Measurements from ENCODE around the gene IL10.
A peak's percentile ranks its signal among the peaks of the same experiment; 100 is the strongest.
"Not testable (repeated sequence)": the region's sequence is repeated elsewhere in the genome, so short reads cannot be mapped to it uniquely, and the experiment has no call there.

The IL10 gene

DNA sequence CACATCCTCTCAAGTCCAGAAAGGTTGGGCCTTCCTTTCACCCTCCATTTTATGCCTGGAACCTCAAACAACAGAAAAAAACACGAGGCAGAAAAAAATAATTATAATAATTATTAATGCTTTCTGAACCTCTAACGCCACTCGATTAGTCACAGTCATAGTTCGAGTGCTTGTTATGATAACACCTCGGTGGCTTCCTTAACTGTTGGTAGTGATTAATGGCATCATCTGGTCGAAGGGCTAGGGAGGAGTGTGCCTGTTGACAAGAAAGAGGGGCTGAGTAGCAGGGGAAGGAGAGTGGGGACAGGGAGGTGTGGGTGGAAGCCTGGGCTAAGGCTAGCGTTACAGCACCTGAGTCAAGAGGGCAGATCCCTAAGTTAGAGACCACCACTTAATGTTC lies 21.3 kb upstream of the IL10 start:
- DNase-seq (ENCODE audit: low read depth): no peak

- no peak for DNase-seq (ENCODE audit: low read depth)
Measured at GRCh38 chr1:206792939-206793607, 20.8 kb upstream of the IL10 start.

GRCh38 chr1:206790502-206791250 lies 18.4 kb upstream of the IL10 start:
- no peak for DNase-seq (ENCODE audit: low read depth)

DNA sequence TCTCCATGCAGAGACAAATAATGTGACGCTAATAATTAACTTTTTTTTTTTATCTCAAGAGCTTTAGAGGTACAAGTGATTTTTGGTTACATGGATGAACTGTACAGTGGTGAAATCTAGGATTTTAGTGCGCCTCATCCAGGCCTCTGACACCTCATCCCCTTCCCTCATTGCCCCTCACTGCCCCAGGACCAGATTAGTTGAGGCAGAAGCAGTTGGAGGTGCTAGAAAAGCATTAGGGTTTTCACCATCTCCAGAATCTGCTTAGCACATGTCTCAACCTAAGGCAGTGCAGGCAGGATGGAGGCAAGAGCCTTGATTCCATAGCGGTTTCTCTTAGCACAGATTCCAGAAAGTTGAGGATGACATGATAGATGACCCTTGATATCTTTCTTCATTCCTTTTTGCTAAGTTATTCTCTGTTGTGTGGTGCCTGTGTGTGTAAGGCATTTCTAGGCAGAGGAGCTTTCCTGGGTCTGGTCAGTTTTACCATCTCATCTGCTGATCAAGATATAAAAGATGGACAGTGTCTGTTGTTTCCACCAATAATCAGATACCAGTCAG lies 16.3 kb upstream of the IL10 start:
- no peak for DNase-seq (ENCODE audit: low read depth)

DNA sequence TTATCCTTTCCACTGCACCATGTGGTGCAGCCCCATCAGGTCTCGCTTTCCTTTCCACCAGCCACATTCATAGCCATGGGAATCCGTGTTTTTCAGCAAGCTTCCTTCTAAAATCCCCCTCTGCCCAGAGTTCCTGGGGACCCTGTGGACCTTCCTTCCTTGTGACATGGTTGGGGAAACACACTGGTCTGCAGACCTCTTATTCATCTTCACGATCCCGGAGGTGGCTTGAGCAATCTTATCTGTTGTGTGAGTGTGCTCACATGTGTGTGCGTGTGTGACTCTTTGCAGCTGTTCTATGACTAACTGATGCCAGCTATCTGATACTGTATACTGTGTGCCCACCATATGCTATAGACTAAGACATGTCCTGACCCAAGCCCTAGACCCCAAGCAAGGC lies 15.6 kb upstream of the IL10 start:
- no peak for DNase-seq (ENCODE audit: low read depth)

- no peak for DNase-seq (ENCODE audit: low read depth)
Measured at GRCh38 chr1:206786212-206786886, 14.1 kb upstream of the IL10 start.

DNA sequence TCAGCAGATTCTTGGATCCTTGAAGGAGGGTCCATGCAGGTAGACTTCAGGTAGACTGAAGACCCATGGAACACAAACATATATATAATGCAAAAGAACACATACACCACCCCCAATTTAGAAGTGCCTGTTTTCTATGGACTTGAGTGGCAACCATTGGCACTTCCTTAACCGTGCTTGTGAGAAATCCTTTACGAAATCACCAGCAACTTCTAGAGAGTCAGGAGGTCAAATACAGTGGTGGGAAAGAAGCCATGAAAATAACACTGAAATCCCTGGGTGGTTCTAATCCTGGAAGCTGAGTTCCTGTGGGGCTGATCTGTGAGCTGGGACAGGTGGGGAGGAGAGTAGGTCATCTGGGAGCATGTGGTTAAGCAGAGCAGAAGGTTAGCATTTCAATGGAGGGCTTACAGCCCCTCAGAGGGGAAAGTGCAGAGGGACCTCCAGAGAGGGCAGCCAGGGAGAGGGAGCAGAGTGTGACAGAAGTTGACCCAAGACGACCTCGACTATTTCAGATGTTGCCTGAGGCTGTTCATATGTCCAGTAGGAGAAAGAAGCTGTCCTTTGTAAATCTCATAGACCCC lies 13.0 kb upstream of the IL10 start:
- no peak for DNase-seq (ENCODE audit: low read depth)

DNA sequence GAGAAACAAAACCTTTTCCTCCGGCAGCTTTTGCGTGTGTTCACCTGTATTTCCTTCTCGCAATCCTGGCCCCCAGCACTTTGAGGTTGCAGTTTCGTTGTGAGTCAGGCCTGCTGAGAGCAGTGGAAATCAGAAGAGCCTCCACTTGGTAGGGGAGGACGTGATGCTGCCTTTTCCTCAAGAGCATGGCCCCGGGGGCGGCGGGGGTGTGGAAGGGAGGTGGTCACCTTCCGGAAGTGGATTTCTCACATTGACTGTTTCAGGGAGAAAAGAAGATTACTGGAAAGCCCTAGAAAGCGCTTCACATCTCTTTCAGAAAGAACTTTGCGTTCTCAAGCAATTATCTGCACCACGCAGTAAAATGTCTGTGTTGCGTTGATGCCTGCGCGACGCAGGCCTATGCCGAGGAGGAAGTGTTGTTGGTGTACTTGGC lies 12.2 kb upstream of the IL10 start:
- no peak for DNase-seq (ENCODE audit: low read depth)

- no peak for DNase-seq (ENCODE audit: low read depth)
Measured at GRCh38 chr1:206783506-206783905, 11.2 kb upstream of the IL10 start.

DNA sequence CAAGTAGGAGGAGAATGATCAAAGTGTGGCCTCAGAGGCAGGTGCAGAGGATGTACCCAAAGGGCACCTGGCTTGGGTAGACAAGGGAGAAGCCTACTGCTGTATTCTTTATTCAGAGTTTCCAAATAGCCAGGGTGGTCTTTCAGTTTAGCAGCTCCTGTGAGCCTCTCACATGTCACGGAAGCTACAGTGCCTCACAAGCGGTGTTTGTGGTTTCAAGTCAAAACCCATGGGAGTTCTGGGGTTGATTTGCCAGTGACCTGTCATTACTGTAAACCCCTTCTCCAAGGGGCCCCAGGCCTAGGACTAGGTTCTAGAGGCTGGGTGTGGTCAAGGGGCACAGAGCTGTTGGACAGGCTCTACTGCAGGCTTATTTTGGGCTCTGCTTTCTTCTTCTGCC lies 10.2 kb upstream of the IL10 start:
- no peak for DNase-seq (ENCODE audit: low read depth)

DNA sequence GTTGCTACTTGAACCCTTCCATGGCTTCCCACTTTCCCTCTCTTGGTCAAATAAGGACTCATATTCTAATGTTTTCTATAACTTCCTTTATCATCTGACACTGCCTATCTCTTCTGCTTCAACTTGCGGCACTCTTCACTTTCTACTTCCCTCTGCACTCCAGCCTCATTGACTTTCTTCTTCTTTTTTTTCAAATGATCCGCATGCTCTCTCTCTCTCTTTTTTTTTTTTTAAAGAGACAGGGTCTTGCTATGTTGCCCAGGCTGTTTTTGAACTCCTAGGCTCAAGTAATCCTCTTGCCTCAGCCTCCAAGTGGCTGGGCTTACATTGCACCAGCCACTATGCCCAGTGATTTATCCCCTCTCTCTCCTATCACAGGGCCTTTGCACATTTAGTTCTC lies 7.3 kb upstream of the IL10 start:
- DNase-seq (ENCODE audit: low read depth): no peak

GRCh38 chr1:206778911-206779310 lies 6.6 kb upstream of the IL10 start:
- DNase-seq (ENCODE audit: low read depth): not testable (repeated sequence)

- no peak for DNase-seq (ENCODE audit: low read depth)
Measured at GRCh38 chr1:206778031-206778430, 5.7 kb upstream of the IL10 start.

- DNase-seq (ENCODE audit: low read depth): no peak
Measured at GRCh38 chr1:206776229-206776628, 3.9 kb upstream of the IL10 start.

- no peak for DNase-seq (ENCODE audit: low read depth)
Measured at GRCh38 chr1:206774093-206774492, 1.8 kb upstream of the IL10 start.

DNA sequence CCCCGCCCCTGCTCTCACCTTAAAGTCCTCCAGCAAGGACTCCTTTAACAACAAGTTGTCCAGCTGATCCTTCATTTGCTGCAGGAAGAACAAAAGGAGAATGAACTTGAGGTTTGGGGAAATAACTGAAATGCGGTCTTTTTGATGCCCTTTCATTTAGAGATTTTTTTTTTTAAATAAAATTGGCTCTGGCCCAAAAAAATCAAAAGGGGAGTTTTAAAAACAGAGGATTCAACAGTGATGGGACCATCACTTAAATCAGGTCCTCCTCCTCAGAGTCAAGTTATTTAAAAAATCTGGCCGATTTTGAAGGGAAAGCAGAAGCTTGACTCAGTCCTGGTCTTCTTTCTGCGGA lies 979 bp downstream of the IL10 start:
- DNase-seq (ENCODE audit: low read depth): no peak

DNA sequence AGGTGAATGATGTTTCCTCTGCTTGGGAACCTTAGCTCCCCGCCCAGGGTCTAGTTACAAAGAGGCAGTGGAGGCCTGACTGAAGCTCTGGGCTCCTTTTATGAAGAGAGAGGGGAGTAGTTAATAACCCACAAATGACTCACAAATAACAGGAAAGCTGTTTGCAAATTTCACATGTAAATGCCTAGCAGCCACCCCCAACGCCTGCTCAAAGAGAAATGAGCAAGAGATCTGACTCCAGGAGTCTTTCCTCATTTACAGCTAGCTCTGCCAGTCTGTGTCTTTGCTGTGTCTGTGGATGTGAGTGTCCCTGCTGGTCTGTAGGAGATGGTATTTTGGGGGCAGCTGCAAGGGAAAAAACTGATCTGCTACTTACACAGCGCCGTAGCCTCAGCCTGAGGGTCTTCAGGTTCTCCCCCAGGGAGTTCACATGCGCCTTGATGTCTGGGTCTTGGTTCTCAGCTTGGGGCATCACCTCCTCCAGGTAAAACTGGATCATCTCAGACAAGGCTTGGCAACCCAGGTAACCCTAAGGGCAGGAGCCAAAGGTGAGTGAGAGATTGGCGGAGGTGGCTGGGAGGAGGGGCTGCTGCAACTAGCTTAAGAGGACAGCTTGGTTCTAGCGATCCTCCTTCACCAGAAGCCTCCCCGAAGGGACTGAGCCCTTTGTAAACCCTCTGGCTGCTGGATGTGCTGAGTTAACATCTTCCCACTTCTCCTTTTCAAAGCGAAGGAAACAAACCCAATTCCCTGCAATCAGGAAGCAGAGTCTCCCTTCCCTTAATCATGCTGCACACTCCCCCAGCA lies 1.6 kb downstream of the IL10 start, which contains the start of gene IL19:
TSS of gene IL19 (plus strand) at position 243 of the 807 bp plus-strand sequence. CDS start 65,890 bp downstream, outside the sequence.
- peak; percentile 21 for DNase-seq (ENCODE audit: low read depth)

DNA sequence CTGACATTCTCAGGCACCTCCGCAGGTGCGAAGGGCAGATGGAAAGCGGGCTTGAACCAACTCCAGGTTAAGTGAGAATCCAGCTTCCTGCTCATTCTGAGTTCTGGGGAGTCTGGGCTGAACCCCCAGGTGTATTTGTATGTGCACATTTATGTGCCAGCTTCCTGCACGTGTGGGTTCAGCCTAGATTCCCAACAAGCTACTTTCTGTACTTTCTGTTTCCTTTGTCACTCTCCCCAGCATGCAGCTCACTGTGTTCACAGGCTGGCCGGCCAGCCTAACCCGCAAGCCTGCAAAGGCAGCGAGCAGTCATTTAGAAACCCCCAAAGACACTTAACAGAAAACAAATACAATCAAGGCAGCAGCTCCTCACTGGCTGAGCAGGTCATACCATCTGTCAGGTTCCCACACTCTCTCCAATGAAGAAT lies 3.0 kb downstream of the IL10 start:
- DNase-seq (ENCODE audit: low read depth): no peak

- no peak for DNase-seq (ENCODE audit: low read depth)
Measured at GRCh38 chr1:206768472-206769303, 3.6 kb downstream of the IL10 start.

- DNase-seq (ENCODE audit: low read depth): peak; percentile 89
Measured at GRCh38 chr1:206766251-206766856, 5.9 kb downstream of the IL10 start.
